ENCODE data around the gene GPAM. TPM values are rescaled to one million over a fixed set of nuclear protein-coding genes. Genes with fewer than 3 reads are reported as not detected.

Gene GPAM
- total and polyA plus RNA-seq, 9 of the 15 experiments (the other 6 are each of a cell fraction or from before 2014, with no cell fraction given), result 3.5 to 7.5 (median 5.5) TPM

DNA sequence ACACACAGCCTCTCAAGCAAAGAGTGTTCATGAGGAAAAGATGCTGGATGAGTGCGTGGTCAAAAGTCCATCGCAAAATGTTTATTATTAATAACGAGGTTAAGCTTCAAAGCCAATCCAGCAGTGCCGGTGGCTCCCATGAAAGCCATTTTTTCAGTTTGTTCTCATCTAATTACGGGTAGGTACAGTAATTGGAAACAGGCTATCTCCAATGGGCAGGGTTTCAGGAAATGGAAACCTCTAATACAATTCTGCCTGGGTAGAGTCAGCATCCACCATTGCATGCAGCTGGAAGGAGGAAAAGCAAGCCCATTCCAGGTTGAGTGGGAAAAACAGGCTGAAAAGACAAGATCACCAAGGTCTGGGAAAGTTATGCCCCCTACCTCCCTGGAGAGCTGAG, 57.4 kb downstream of the GPAM start:
- Histone ChIP-seq H3K4me1 (replicated peaks in 1 of 2; ENCODE audit: control insufficient read depth in 2 of 2, insufficient read depth in 2 of 2, low read length in 2 of 2) (no peaks in the 10 kb centered on the region), H4K20me1 (replicated peaks; ENCODE audit: control insufficient read depth, insufficient read depth, low read length) (no peaks in the 10 kb centered on the region), H3K27ac (ENCODE audit: extremely low read depth, low read depth, low read length) (no peak overlapping the region), H3K4me2 (ENCODE audit: insufficient read depth, low read length) (no peak overlapping the region), H3K4me3 (no peak overlapping the region), H3K9ac (ENCODE audit: insufficient read depth in 1 of 2, low read depth in 2 of 2, low read length in 2 of 2) (no peak overlapping the region), H3K27me3 (ENCODE audit: control insufficient read depth in 2 of 2, insufficient read depth in 2 of 2, low read length in 2 of 2) (peaks cover 0 to 18% of the 10 kb centered on the region in 2 experiments; a peak in 3 of 5 replicates), H3K9me1 (ENCODE audit: control insufficient read depth, insufficient read depth, low read length) (no peaks in the 10 kb centered on the region), H3K36me3 (ENCODE audit: control insufficient read depth, insufficient read depth, low read length) (no peaks in the 10 kb centered on the region), H2AFZ (ENCODE audit: low read depth, low read length) (no peak overlapping the region), H3K79me2 (ENCODE audit: control insufficient read depth, insufficient read depth, low read length) (no peaks in the 10 kb centered on the region), H3K9me3 (replicated peaks; ENCODE audit: control insufficient read depth, insufficient read depth, low read depth, low read length) (no peaks in the 10 kb centered on the region)
- TF ChIP-seq HIVEP1 (CRISPR knock-in tag; IDR thresholded peaks at IDR 0.05), result no peak
- TF ChIP-seq, protein P1, sequence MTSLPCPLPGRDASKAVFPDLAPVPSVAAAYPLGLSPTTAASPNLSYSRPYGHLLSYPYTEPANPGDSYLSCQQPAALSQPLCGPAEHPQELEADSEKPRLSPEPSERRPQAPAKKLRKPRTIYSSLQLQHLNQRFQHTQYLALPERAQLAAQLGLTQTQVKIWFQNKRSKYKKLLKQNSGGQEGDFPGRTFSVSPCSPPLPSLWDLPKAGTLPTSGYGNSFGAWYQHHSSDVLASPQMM (CRISPR knock-in tag; IDR thresholded peaks at IDR 0.05), result no peak
- TF ChIP-seq, protein P2, sequence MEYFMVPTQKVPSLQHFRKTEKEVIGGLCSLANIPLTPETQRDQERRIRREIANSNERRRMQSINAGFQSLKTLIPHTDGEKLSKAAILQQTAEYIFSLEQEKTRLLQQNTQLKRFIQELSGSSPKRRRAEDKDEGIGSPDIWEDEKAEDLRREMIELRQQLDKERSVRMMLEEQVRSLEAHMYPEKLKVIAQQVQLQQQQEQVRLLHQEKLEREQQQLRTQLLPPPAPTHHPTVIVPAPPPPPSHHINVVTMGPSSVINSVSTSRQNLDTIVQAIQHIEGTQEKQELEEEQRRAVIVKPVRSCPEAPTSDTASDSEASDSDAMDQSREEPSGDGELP (CRISPR knock-in tag; IDR thresholded peaks at IDR 0.05; ENCODE audit: borderline replicate concordance), result no peak
- no peak for TF ChIP-seq JUN (IDR thresholded peaks at IDR 0.05; ENCODE audit: borderline replicate concordance, low read depth, low read length)
- no peak for TF ChIP-seq JUN (CRISPR knock-in tag; IDR thresholded peaks at IDR 0.05; ENCODE audit: borderline replicate concordance)
- no peak for TF ChIP-seq GTF2E2 (tag; IDR thresholded peaks at IDR 0.05)
- no peak for TF ChIP-seq DNMT1 (IDR thresholded peaks at IDR 0.05)
- TF ChIP-seq CBFA2T3 (IDR thresholded peaks at IDR 0.05), result no peak
- no peak for DNase-seq (ENCODE audit: extremely low read depth in 1 of 4, low spot score in 3 of 4)
- in situ Hi-C loops (cut with MboI) (no loop called here), intact Hi-C loops (cut with micrococcal nuclease) (no loop called here)
- no peak for ATAC-seq
- CTCF ChIA-PET (ENCODE audit: low intra/inter-chr PET ratio), result no interaction called here
- 0% methylated on average over 5 of the region's 5 CpGs for WGBS (ENCODE audit: insufficient coverage, low coverage, missing lambda C conversion rate)
- POLR2A ChIA-PET, result no interaction called here
- BruUV-seq (replicated peaks), result no TSS peak
- FAIRE-seq, result no peak

All from K562 (cell line).